ENCODE measurements around the gene RGS8. TPM values are rescaled to one million over a fixed set of nuclear protein-coding genes. Genes with fewer than 3 reads are reported as not detected.

The RGS8 gene
- total RNA-seq, 1 donor from 2014 or later: not detected

DNA sequence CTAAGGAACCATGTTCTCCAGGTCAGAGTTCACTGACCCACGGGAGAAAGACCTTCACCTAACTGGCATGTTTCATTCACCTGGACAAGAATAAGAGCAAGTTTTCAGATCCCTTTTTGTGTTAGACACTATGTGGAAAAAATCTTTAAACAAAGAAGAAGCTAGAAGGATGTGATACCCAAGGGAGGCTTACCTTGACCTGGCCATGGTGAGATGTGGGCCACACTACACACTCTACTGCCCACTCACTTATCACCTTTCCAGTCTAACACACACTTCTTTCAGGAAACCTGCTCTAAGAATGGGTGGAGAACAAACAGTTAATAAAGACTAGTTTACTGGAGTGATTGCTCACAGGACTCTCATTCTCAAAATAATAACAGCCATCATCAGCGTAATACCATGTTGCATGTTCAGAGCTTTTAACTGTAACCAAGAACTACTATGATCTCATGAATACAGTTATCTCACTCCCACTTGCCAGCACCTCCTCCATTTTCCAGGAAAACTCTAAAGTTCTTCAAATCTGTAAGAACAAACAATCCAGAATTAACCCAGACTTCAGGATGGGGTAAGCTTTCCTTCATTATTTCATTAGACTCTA lies 1.4 kb downstream of the RGS8 start:
- ATAC-seq (no peak), DNase-seq (no peak)
- intact Hi-C loops (cut with DNase I): no loop called here
- H3K4me1 ChIP-seq: no peaks in the 10 kb centered on the region
- H3K27ac ChIP-seq: no peak overlapping the region
- H3K36me3 ChIP-seq: no peaks in the 10 kb centered on the region
- no peak overlapping the region for H3K4me3 ChIP-seq
- TF ChIP-seq, protein P1, sequence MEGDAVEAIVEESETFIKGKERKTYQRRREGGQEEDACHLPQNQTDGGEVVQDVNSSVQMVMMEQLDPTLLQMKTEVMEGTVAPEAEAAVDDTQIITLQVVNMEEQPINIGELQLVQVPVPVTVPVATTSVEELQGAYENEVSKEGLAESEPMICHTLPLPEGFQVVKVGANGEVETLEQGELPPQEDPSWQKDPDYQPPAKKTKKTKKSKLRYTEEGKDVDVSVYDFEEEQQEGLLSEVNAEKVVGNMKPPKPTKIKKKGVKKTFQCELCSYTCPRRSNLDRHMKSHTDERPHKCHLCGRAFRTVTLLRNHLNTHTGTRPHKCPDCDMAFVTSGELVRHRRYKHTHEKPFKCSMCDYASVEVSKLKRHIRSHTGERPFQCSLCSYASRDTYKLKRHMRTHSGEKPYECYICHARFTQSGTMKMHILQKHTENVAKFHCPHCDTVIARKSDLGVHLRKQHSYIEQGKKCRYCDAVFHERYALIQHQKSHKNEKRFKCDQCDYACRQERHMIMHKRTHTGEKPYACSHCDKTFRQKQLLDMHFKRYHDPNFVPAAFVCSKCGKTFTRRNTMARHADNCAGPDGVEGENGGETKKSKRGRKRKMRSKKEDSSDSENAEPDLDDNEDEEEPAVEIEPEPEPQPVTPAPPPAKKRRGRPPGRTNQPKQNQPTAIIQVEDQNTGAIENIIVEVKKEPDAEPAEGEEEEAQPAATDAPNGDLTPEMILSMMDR (IDR thresholded peaks at IDR 0.05): no peak
- H3K9me3 ChIP-seq: no peaks in the 10 kb centered on the region
- no peaks in the 10 kb centered on the region for H3K27me3 ChIP-seq (ENCODE audit: low read depth)

DNA sequence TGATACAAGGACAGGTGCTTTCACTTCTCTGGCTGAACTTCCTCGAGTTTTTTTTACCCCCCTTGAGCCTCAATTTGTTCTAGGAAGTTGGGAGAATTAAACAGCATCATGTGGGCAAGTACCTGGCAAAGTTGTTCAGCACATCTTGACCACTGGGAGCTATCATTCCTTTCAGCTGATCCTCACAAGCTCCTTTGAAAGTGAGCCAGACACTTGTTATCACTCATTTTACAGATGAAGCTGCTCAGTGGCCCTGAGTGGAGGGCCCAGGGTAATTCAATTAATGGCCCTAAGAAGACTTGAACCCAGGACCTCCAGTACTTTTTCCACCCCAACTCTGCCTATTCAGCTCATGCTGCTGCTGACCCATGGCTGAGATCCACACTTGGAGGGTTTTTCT lies 2.0 kb downstream of the RGS8 start:
- H3K36me3 ChIP-seq: no peaks in the 10 kb centered on the region
- ATAC-seq (no peak), DNase-seq (no peak)
- intact Hi-C loops (cut with DNase I): no loop called here
- H3K27me3 ChIP-seq (ENCODE audit: low read depth): no peaks in the 10 kb centered on the region
- no peak overlapping the region for H3K4me3 ChIP-seq
- H3K4me1 ChIP-seq: no peaks in the 10 kb centered on the region
- no peak overlapping the region for H3K27ac ChIP-seq
- no peaks in the 10 kb centered on the region for H3K9me3 ChIP-seq
- TF ChIP-seq, protein P1 (IDR thresholded peaks at IDR 0.05): no peak

DNA sequence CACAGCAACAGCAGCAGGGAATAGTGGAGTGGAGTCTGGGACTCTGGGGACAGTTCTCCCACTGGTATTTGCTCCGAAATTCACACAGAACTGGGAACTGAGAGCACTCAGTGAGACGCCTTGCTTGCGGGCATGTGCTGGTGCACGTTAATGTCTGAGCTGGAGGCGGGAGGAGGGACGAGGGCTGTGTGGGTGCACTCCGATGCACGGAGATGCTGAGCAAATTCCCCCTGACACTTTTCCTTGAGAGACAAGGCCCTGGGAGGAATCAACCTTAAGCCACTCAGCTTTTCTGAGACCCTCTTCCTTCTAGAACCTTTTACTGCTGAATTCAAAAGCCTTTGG lies 2.8 kb downstream of the RGS8 start:
- H3K4me1 ChIP-seq: no peaks in the 10 kb centered on the region
- no peak for ATAC-seq
- H3K27ac ChIP-seq: no peak overlapping the region
- no peaks in the 10 kb centered on the region for H3K9me3 ChIP-seq
- H3K4me3 ChIP-seq: no peak overlapping the region
- H3K27me3 ChIP-seq (ENCODE audit: low read depth): no peaks in the 10 kb centered on the region
- TF ChIP-seq, protein P1 (IDR thresholded peaks at IDR 0.05): no peak
- no peak for DNase-seq
- H3K36me3 ChIP-seq: no peaks in the 10 kb centered on the region
- intact Hi-C loops (cut with DNase I): no loop called here

DNA sequence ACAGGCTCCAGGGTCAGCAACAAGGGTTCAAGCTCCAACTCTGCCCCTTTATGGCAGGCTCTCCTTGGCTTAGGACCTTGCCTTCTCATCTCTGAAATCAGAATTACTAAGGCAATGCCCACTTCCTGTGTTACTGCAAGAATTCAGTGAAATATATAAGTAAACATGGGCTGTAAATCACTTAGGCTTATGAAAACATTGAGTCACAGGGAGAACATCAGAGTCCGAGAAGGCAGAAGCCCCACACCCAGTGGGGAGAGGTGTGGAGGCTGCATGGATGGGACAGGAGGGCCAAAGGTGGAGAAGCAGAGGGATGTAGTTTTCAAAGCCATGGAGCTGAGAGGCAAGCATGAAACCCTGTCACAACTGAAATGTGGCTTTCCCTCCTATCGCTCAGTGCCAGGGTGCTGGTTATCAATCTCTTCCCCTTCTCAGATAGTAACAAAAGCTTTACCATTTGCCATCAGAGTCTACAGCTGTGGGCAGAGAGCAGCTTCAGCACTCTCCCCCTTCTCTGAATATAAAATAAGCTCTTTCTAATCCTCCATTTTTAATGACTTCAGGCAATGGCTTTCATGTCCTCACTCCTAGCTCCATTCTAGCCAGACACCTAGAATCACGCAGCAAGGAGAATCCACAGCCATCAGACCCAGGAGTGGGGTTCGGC lies 3.4 kb downstream of the RGS8 start:
- ATAC-seq (no peak), DNase-seq (no peak)
- intact Hi-C loops (cut with DNase I): no loop called here
- Histone ChIP-seq H3K4me3 (no peak overlapping the region), H3K9me3 (no peaks in the 10 kb centered on the region), H3K27me3 (ENCODE audit: low read depth) (no peaks in the 10 kb centered on the region), H3K4me1 (no peaks in the 10 kb centered on the region), H3K36me3 (no peaks in the 10 kb centered on the region), H3K27ac (no peak overlapping the region)
- TF ChIP-seq, protein P1 (IDR thresholded peaks at IDR 0.05): no peak

DNA sequence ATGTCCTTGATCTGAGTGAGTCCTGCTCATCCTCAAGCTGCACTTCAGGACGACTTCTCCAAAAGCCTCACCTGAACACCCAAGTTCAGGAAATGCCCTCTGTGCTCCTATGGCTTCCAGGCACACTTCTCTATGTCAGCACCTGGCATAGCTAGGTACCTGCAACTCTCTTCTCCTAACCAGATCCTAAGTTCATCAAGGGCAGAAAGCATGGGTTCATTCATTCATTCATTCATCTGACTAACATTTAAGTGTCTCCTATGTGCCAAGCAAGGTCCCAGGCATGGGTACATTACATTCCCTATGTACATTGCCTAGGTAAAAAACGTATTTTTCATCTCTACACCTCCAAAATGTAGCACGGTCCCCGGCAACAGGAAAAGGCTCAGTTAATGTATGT lies 4.0 kb downstream of the RGS8 start:
- ATAC-seq (no peak), DNase-seq (no peak)
- intact Hi-C loops (cut with DNase I): no loop called here
- Histone ChIP-seq H3K27ac (no peak overlapping the region), H3K4me1 (no peaks in the 10 kb centered on the region), H3K4me3 (no peak overlapping the region), H3K27me3 (ENCODE audit: low read depth) (no peaks in the 10 kb centered on the region), H3K9me3 (no peaks in the 10 kb centered on the region), H3K36me3 (no peaks in the 10 kb centered on the region)
- TF ChIP-seq, protein P1 (IDR thresholded peaks at IDR 0.05): no peak
